ENCODE data around the gene GPR78.

GPR78 gene

GRCh38 chr4:8587469-8588195, 7.4 kb downstream of the GPR78 start:
- DNase-seq: no peak

- no peak for DNase-seq
These were observed 7.9 kb downstream of the GPR78 start for GRCh38 chr4:8588196-8588470.

- no peak for DNase-seq
These were observed 9.1 kb downstream of the GPR78 start for GRCh38 chr4:8589336-8589735.

- DNase-seq: peak; percentile 99
These were observed 9.8 kb downstream of the GPR78 start for GRCh38 chr4:8589823-8590545.

GRCh38 chr4:8590546-8590880, 10.3 kb downstream of the GPR78 start:
- DNase-seq: no peak

GRCh38 chr4:8591114-8591513, 10.9 kb downstream of the GPR78 start:
- DNase-seq: no peak

- no peak for DNase-seq
These were observed 11.6 kb downstream of the GPR78 start for GRCh38 chr4:8591626-8592365.

- peak; percentile 72 for DNase-seq
These were observed 12.4 kb downstream of the GPR78 start, which contains the start of gene CPZ for GRCh38 chr4:8592366-8593263. Gene CPZ (plus strand): TSS chr4:8592765. CDS start chr4:8592834, 69 bp downstream.

- DNase-seq: no peak
These were observed 13.3 kb downstream of the GPR78 start for GRCh38 chr4:8593264-8594096.

- DNase-seq: peak; percentile 76
These were observed 14.2 kb downstream of the GPR78 start for GRCh38 chr4:8594097-8595038.

- DNase-seq: no peak
These were observed 15.3 kb downstream of the GPR78 start for GRCh38 chr4:8595237-8596087.

- DNase-seq: no peak
These were observed 16.7 kb downstream of the GPR78 start for GRCh38 chr4:8596891-8597290.

GRCh38 chr4:8597319-8597718, 17.1 kb downstream of the GPR78 start:
- no peak for DNase-seq

- DNase-seq: no peak
These were observed 17.6 kb downstream of the GPR78 start for GRCh38 chr4:8597791-8598190.

GRCh38 chr4:8598391-8599090, 18.3 kb downstream of the GPR78 start:
- no peak for DNase-seq

GRCh38 chr4:8599091-8599460, 18.9 kb downstream of the GPR78 start:
- DNase-seq: no peak

GRCh38 chr4:8599657-8600056, 19.5 kb downstream of the GPR78 start:
- peak; percentile 95 for DNase-seq

GRCh38 chr4:8600266-8600665, 20.1 kb downstream of the GPR78 start:
- DNase-seq: no peak

- no peak for DNase-seq
These were observed 20.5 kb downstream of the GPR78 start for GRCh38 chr4:8600686-8601085.

All from fibroblast of skin of scalp (primary cell).